Chondrocyte (in vitro differentiated cells): ENCODE results near the gene PPP1R9A. TPM values are rescaled to one million over a fixed set of nuclear protein-coding genes. Genes with fewer than 3 reads are reported as not detected.

Experiments
- DNase-seq: peaks from one replicate; pipeline ENCODE4 v3.0.0; 2021; ENCODE audit warnings: mixed read lengths, low spot score
- H3K27ac Mint-ChIP-seq: one replicate; pipeline ENCODE4 v1.8.0; 2021; ENCODE audit warnings: mild to moderate bottlenecking, moderate library complexity, mixed read lengths; ENCODE audit not compliant: unreplicated experiment
- H3K27me3 Mint-ChIP-seq: 2 replicates; pipeline ENCODE4 v1.8.0; 2021; ENCODE audit warnings: low read depth, mixed read lengths
- H3K36me3 Mint-ChIP-seq: 2 replicates; pipeline ENCODE4 v1.8.0; 2021; ENCODE audit warnings: low read depth, mixed read lengths
- H3K4me1 Mint-ChIP-seq: 2 replicates; pipeline ENCODE4 v1.8.0; 2021; ENCODE audit warnings: low read depth, mild to moderate bottlenecking, mixed read lengths
- H3K4me3 Mint-ChIP-seq: one replicate; pipeline ENCODE4 v1.8.0; 2021; ENCODE audit warnings: mild to moderate bottlenecking, moderate library complexity, mixed read lengths; ENCODE audit not compliant: unreplicated experiment
- H3K9me3 Mint-ChIP-seq: 2 replicates; pipeline ENCODE4 v1.8.0; 2021; ENCODE audit warnings: low read depth, mixed read lengths
- CTCF ChIP-seq: fragments of 200-600 bp; sonication (generic); IDR thresholded peaks from 2 replicates; pipeline ENCODE4 v1.5.0; 2021; ENCODE audit warnings: antibody characterized with exemption, mild to moderate bottlenecking, moderate library complexity
- total RNA-seq: library from RNA; stranded (reverse); gene quantifications from 3 replicates; pipeline ENCODE4 v1.2.1, GENCODE V29; 2021

PPP1R9A gene
- total RNA-seq, 1 donor from 2014 or later: 4.1 TPM

DNA sequence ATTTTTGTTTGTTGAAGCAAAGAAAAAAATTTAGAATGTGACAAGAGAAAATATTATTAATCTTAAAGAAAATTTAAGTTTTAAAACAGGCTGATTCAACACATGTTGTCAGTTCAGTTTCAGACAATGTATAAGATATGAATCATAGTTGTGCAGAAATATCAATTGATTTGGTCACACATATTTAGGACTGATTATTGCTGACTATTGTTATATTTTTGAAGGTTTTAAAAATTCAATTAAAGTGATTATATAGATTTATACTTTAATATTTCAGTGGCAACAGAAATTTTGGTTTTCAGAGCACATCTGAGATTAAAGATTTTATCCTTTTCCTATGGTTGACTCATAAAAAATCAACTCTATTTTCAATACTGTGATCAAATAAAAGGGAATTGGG, 284.4 kb downstream of the PPP1R9A start:
- Mint-ChIP-seq H3K36me3 (peaks cover 1% of the 10 kb centered on the region), H3K4me1 (no peaks in the 10 kb centered on the region), H3K27ac (no peak overlapping the region), H3K4me3 (no peak overlapping the region), H3K27me3 (peaks cover 1% of the 10 kb centered on the region), H3K9me3 (peaks cover 5% of the 10 kb centered on the region)
- no peak for DNase-seq
- TF ChIP-seq CTCF: no peak

GRCh38 chr7:95198863-95199262, 291.5 kb downstream of the PPP1R9A start:
- no peaks in the 10 kb centered on the region for H3K9me3 Mint-ChIP-seq
- no peak overlapping the region for H3K27ac Mint-ChIP-seq
- DNase-seq: no peak

GRCh38 chr7:95199779-95200558, 292.6 kb downstream of the PPP1R9A start:
- Mint-ChIP-seq H3K27me3 (no peaks in the 10 kb centered on the region), H3K27ac (no peak overlapping the region), H3K36me3 (no peaks in the 10 kb centered on the region), H3K4me1 (peaks cover 10% of the 10 kb centered on the region), H3K9me3 (no peaks in the 10 kb centered on the region), H3K4me3 (no peak overlapping the region)
- DNase-seq: no peak
- peak; percentile 91 for TF ChIP-seq CTCF

More at GRCh38 chr7:95198863-95199262, 291.5 kb downstream of the PPP1R9A start:
- no peak for TF ChIP-seq CTCF
- Mint-ChIP-seq H3K27me3 (no peaks in the 10 kb centered on the region), H3K36me3 (no peaks in the 10 kb centered on the region), H3K4me1 (peaks cover 7% of the 10 kb centered on the region), H3K4me3 (no peak overlapping the region)

DNA sequence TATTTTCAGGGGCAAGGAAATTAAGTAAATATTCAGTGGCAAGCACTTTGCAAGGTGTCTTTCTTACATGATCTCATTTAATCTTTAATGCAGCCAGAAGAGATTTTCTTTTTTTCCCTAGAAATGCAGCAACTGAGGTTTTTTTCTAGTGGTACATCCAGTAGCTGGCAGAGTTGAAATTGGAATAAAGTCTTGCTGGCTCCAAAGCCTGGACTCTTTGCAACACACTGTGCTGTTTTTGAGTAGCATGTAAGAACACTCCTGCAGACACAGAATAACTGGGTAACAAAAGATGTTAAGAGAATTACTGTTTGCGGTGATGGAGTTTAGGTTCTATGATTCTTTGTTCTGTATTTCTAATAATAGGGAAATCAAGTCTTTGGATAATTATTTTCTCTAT, 293.3 kb downstream of the PPP1R9A start:
- Mint-ChIP-seq H3K9me3 (no peaks in the 10 kb centered on the region), H3K36me3 (no peaks in the 10 kb centered on the region)

GRCh38 chr7:95201727-95202126, 294.3 kb downstream of the PPP1R9A start:
- TF ChIP-seq CTCF: no peak
- H3K36me3 Mint-ChIP-seq: no peaks in the 10 kb centered on the region
- no peak for DNase-seq

More for the DNA sequence above, 293.3 kb downstream of the PPP1R9A start:
- H3K27ac Mint-ChIP-seq: no peak overlapping the region
- peaks cover 18% of the 10 kb centered on the region for H3K4me1 Mint-ChIP-seq
- no peaks in the 10 kb centered on the region for H3K27me3 Mint-ChIP-seq
- no peak for TF ChIP-seq CTCF
- DNase-seq: no peak
- H3K4me3 Mint-ChIP-seq: no peak overlapping the region

More at GRCh38 chr7:95201727-95202126, 294.3 kb downstream of the PPP1R9A start:
- Mint-ChIP-seq H3K9me3 (no peaks in the 10 kb centered on the region), H3K27ac (no peak overlapping the region), H3K27me3 (no peaks in the 10 kb centered on the region), H3K4me1 (peaks cover 23% of the 10 kb centered on the region), H3K4me3 (no peak overlapping the region)
